Heart left ventricle (tissue), 16 donors: ENCODE data around the gene RGS9. TPM values are rescaled to one million over a fixed set of nuclear protein-coding genes. Genes with fewer than 3 reads are reported as not detected.

Source experiments
- ATAC-seq, 4 donors: fragments of 200-7000 bp; cut with Tn5 transposase; one replicate each; pipeline ENCODE4 v1.9.1; 2020 to 2022; ENCODE audit warnings: moderate library complexity in 4 of 4, mild to moderate bottlenecking in 3 of 4, moderate number of reproducible peaks in 1 of 4
- DNase-seq, 5 donors: peaks; one replicate each; pipeline ENCODE4 v3.0.0-alpha.2; 2020
- H3K27ac ChIP-seq, 12 donors: fragments of 200-600 bp; sonication (generic) in 4 of 12; one replicate each; pipeline versions ENCODE4 v1.5.0 to v1.8.0; 2016 to 2022; ENCODE audit warnings: mild to moderate bottlenecking in 2 of 12
- H3K27me3 ChIP-seq, 9 donors: fragments of 200-600 bp; sonication (generic) in 2 of 9; one replicate each; pipeline versions ENCODE4 v1.5.1 to v1.8.0; 2016 to 2022; ENCODE audit warnings: mild to moderate bottlenecking in 3 of 9
- H3K36me3 ChIP-seq, 9 donors: fragments of 200-600 bp; sonication (generic) in 2 of 9; one replicate each; pipeline versions ENCODE4 v1.5.0 to v1.8.0; 2018 to 2022; ENCODE audit warnings: mild to moderate bottlenecking in 2 of 9
- H3K4me1 ChIP-seq, 12 donors: fragments of 200-600 bp; sonication (generic) in 4 of 12; one replicate each; pipeline versions ENCODE4 v1.5.0 to v1.8.0; 2016 to 2022; ENCODE audit warnings: mild to moderate bottlenecking in 3 of 12
- H3K4me3 ChIP-seq, 12 donors: fragments of 200-600 bp; sonication (generic) in 4 of 12; one replicate each; pipeline versions ENCODE4 v1.5.0 to v1.8.0; 2017 to 2022; ENCODE audit warnings: mild to moderate bottlenecking in 9 of 12, moderate library complexity in 4 of 12
- H3K9me3 ChIP-seq, 12 donors: fragments of 200-600 bp; sonication (generic) in 4 of 12; one replicate each; pipeline versions ENCODE4 v1.5.0 to v1.8.0; 2016 to 2022; ENCODE audit warnings: mild to moderate bottlenecking in 1 of 12
- CTCF ChIP-seq, 12 donors: fragments of 200-600 bp; sonication (generic) in 4 of 12; IDR thresholded peaks; one replicate each; pipeline versions ENCODE4 v1.5.0 to v1.8.0; 2018 to 2022; ENCODE audit warnings: antibody characterized with exemption in 12 of 12, mild to moderate bottlenecking in 5 of 12
- POLR2A ChIP-seq, 2 donors: fragments of 450-650 bp; IDR thresholded peaks; one replicate each; pipeline ENCODE4 v1.6.1; 2017; ENCODE audit warnings: antibody characterized with exemption in 2 of 2, mild to moderate bottlenecking in 2 of 2, moderate library complexity in 2 of 2
- WGBS, 4 donors: extraction: QIAGEN DNeasy Blood & Tissue Kit in 2 of 4; methylation state at CpG; one replicate each; pipeline versions ENCODE4 v1.1.5 to v1.1.7; 2013 to 2018; 5-methylcytosine and 5-hydroxymethylcytosine counted together
- intact Hi-C, 10 donors: fragments of 100-400 bp; cut with DNase I; formaldehyde crosslinking; loops; one replicate each; pipeline versions ENCODE4 v1.11.1 to v1.14.2; 2022
- polyA plus RNA-seq, 2 donors: library from polyadenylated mRNA; stranded (reverse); fragments of 200-250 nt; gene quantifications; one replicate each; pipeline ENCODE4 v1.2.3, GENCODE V29; 2013
- total RNA-seq, 9 donors: library from RNA; depleted of rRNA in 2 of 9; stranded (reverse); fragments of >200 nt in 2 of 9; fragmentation: NEBNext Ultra II Directional in 3 of 9; extraction: Animal tissue kit (Norgen Biotek cat#: 25700) in 3 of 9; gene quantifications; one replicate each; pipeline versions ENCODE4 v1.1.0 to v1.2.4, GENCODE V29; 2016 to 2023
- donor health status: ischemic (EF 13 %, LVEDD 7.1; RV severe dilation, severe dysfunction).
- donor health status: healthy with polysubstance abuse.
- donor health status: DM: no; HTN: yes; CAD: no.
- donor health status: DM: no; HTN: no; CAD: no.
- donor health status: ischemic (EF 25% LVEDD 6.9; RV normal size, moderate dysfunction).
- donor health status: ischemic (EF 25% LVEDD 5.7; RV mildly dilated, moderate dysfunction).
- donor health status: healthy.
- donor health status: DM: yes; HTN: yes; CAD: no.
- donor health status: ischemic (EF 35%, LVEDD 5.7; RV mildly dilated, moderate dysfunction).
- donor health status: nonischemic (EF 11% LVEDD 7.7; RV severe dilation, severe dysfunction).
- donor health status: DM: yes; HTN: yes; CAD: no.
- donor health status: PGD.
- donor health status: ischemic (EF 29% LVEDD 5.4; RV normal size, mild dysfunction).
- donor health status: nonischemic (EF 23%, LVEDD 6.1; RV moderate dilation, normal function).

RGS9 gene
- total and polyA plus RNA-seq, 11 donors, result 0.68 to 5.1 (median 1.4) TPM

- H3K27ac ChIP-seq, result no peak overlapping the region
- H3K4me1 ChIP-seq, result no peaks in the 10 kb centered on the region
- H3K27me3 ChIP-seq, result no peaks in the 10 kb centered on the region
- no peaks in the 10 kb centered on the region for H3K36me3 ChIP-seq
- WGBS, 4 donors, result 18 to 23% (median 20%) methylated on average over 7 of the region's 7 CpGs
- DNase-seq, result no peak
- peak in 3 of 4 donors; percentile 35 to 60 (median 41) for ATAC-seq
- intact Hi-C loops, result loop anchor here in 3 of 10 donors (5.0 to 10.0 kb wide), 4 partner anchors 224 to 277 kb away; no protein-coding TSS in a partner anchor
- TF ChIP-seq POLR2A (IDR thresholded peaks at IDR 0.05) (no peak), CTCF (IDR thresholded peaks at IDR 0.05) (peak; percentile 70 to 88 (median 76))
- no peak overlapping the region for H3K4me3 ChIP-seq
- H3K9me3 ChIP-seq, result no peaks in the 10 kb centered on the region
Observed at GRCh38 chr17:65198653-65199382, 61.6 kb downstream of the RGS9 start.

- Histone ChIP-seq H3K4me1 (no peaks in the 10 kb centered on the region), H3K36me3 (no peaks in the 10 kb centered on the region), H3K27ac (no peak overlapping the region), H3K9me3 (no peaks in the 10 kb centered on the region), H3K4me3 (no peak overlapping the region), H3K27me3 (no peaks in the 10 kb centered on the region)
- ATAC-seq, result no peak
- no peak for DNase-seq
- WGBS, 4 donors, result 79 to 87% (median 84%) methylated on average over 10 of the region's 10 CpGs
- intact Hi-C loops, result no loop called here
- TF ChIP-seq CTCF (IDR thresholded peaks at IDR 0.05), result no peak
- TF ChIP-seq POLR2A (IDR thresholded peaks at IDR 0.05), result no peak
Observed at GRCh38 chr17:65201331-65201730, 64.2 kb downstream of the RGS9 start.

- WGBS, 4 donors, result 60 to 71% (median 65%) methylated on average over 8 to 9 of the region's 9 CpGs
- H3K27me3 ChIP-seq, result no peaks in the 10 kb centered on the region
- no peaks in the 10 kb centered on the region for H3K9me3 ChIP-seq
- intact Hi-C loops, result no loop called here
- no peak overlapping the region for H3K27ac ChIP-seq
- H3K4me1 ChIP-seq, result no peaks in the 10 kb centered on the region
- H3K4me3 ChIP-seq, result no peak overlapping the region
- no peak for ATAC-seq
- no peak for DNase-seq
- H3K36me3 ChIP-seq, result no peaks in the 10 kb centered on the region
- no peak for TF ChIP-seq POLR2A (IDR thresholded peaks at IDR 0.05)
- TF ChIP-seq CTCF (IDR thresholded peaks at IDR 0.05), result no peak
Observed at GRCh38 chr17:65202844-65203571, 65.8 kb downstream of the RGS9 start.

- H3K27me3 ChIP-seq, result no peaks in the 10 kb centered on the region
- no peak overlapping the region for H3K27ac ChIP-seq
- H3K4me1 ChIP-seq, result no peaks in the 10 kb centered on the region
- intact Hi-C loops, result no loop called here
- WGBS, 4 donors, result 89 to 90% (median 90%) methylated on average over 13 of the region's 13 CpGs
- DNase-seq (no peak), ATAC-seq (no peak)
- TF ChIP-seq CTCF (IDR thresholded peaks at IDR 0.05) (no peak), POLR2A (IDR thresholded peaks at IDR 0.05) (no peak)
- no peak overlapping the region for H3K4me3 ChIP-seq
- H3K9me3 ChIP-seq, result no peaks in the 10 kb centered on the region
- H3K36me3 ChIP-seq, result no peaks in the 10 kb centered on the region
Observed at GRCh38 chr17:65204001-65204400, 66.8 kb downstream of the RGS9 start.
